IPS-NIHi11 (cell line): Measurements from ENCODE around the gene UGT1A7.

Experiments
- DNase-seq: peaks from one replicate; pipeline ENCODE4 v3.0.0; 2012; ENCODE audit warnings: mixed read lengths, low spot score

The UGT1A7 gene

GRCh38 chr2:233818639-233819621 lies 137.2 kb downstream of the UGT1A7 start:
- no peak for DNase-seq

GRCh38 chr2:233819884-233820773 lies 138.4 kb downstream of the UGT1A7 start:
- no peak for DNase-seq

DNA sequence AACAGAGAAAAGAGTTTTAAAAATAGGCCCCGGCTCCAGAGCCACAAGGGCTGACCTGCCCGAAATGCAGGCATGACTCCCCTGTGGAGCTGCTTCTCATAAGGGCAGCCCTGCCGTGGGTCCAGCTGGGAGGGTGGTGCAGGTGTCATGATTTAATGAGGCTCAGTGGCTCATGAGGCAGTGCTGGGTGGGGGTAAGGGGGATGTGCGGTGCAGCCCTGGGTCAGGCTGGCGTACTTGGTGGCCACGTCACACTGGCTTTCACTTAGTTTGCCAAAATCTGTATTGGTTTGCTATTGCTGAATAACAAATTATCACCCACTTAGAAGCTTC lies 139.0 kb downstream of the UGT1A7 start:
- no peak for DNase-seq

GRCh38 chr2:233821196-233821595 lies 139.5 kb downstream of the UGT1A7 start:
- no peak for DNase-seq

- no peak for DNase-seq
These were observed 140.0 kb downstream of the UGT1A7 start for GRCh38 chr2:233821709-233822100.

GRCh38 chr2:233822101-233822771 lies 140.5 kb downstream of the UGT1A7 start:
- DNase-seq, result no peak
